SU-DHL-6 (cell line): ENCODE data around the gene LAS1L.

Experiments
- EZH2phosphoT487 ChIP-seq: fragments of 200-600 bp; sonication (generic), shearing (Covaris generic); conservative IDR thresholded peaks from 2 replicates; pipeline ENCODE4 v1.6.1; 2018; ENCODE audit warnings: mild to moderate bottlenecking, antibody characterized with exemption, low read length, moderate library complexity, mixed read lengths
- TF ChIP-seq, protein P1 (sequence below): fragments of 200-600 bp; sonication (generic); IDR thresholded peaks from one replicate; pipeline ENCODE4 v1.5.1; 2017; ENCODE audit warnings: antibody characterized with exemption, mild to moderate bottlenecking, low read length, moderate library complexity; ENCODE audit not compliant: insufficient read depth, poor library complexity, severe bottlenecking

DNA sequence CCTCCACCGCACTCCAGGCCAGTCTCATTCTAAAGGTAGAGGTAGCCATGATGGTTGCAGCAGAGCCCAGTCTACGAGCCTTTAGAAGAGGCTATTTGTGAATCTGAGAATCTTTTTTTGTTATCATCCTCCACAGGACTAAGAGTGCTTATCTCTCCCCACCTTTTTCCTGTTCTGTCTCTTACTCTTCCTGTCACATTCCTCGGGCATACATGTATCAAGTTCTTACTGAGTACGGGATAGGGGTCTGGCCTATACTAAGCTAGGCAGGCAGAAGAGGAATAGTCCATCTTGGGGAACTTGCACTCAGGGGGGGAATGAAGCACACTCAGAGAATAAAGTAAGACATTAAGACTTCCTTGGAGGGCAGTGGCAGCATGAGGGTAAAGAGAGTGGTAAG is 25.7 kb downstream of the LAS1L start:
- TF ChIP-seq, protein P1, sequence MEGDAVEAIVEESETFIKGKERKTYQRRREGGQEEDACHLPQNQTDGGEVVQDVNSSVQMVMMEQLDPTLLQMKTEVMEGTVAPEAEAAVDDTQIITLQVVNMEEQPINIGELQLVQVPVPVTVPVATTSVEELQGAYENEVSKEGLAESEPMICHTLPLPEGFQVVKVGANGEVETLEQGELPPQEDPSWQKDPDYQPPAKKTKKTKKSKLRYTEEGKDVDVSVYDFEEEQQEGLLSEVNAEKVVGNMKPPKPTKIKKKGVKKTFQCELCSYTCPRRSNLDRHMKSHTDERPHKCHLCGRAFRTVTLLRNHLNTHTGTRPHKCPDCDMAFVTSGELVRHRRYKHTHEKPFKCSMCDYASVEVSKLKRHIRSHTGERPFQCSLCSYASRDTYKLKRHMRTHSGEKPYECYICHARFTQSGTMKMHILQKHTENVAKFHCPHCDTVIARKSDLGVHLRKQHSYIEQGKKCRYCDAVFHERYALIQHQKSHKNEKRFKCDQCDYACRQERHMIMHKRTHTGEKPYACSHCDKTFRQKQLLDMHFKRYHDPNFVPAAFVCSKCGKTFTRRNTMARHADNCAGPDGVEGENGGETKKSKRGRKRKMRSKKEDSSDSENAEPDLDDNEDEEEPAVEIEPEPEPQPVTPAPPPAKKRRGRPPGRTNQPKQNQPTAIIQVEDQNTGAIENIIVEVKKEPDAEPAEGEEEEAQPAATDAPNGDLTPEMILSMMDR = no peak
- no peak for TF ChIP-seq EZH2phosphoT487
